Measurements from ENCODE around the gene DPP6.

DNA sequence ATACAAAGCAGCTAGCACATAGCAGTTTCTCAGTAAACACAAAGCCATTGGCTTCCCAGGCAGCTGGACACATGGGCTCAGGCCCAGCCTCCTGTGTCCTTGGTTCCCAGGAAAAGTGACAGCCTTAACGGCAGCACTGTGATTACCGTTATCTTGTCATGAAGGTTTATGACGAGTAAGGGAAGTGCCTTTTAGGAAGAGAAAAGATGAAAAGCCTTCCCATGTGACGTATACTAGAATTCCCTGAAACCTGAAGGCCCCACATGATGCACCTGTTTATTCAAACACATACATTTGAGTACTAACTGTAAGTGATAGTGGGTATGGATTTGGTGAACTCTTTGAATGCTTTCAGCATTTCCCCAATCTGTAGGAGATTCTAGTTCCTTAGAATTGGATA, 244.2 kb downstream of the DPP6 start:
- TF ChIP-seq CTCF (IDR thresholded peaks at IDR 0.05) (no peak), POLR2A (IDR thresholded peaks at IDR 0.05) (no peak), POLR2AphosphoS5 (IDR thresholded peaks at IDR 0.05) (no peak)
